Body of pancreas (tissue), 4 donors: ENCODE data around the gene LARP1.
"Not testable (repeated sequence)": the region's sequence is repeated elsewhere in the genome, so short reads cannot be mapped to it uniquely, and the experiment has no call there.

Source experiments
- CTCF ChIP-seq, 7 experiments: fragments of 450-650 bp in 4 of 7; fragments of 200-600 bp in 3 of 7; sonication (generic) in 3 of 7; IDR thresholded peaks; one replicate each; pipeline ENCODE4 v1.5.1; 2016 to 2019; ENCODE audit warnings: antibody characterized with exemption in 7 of 7
- POLR2A ChIP-seq, 3 donors: fragments of 450-650 bp; IDR thresholded peaks; one replicate each; pipeline ENCODE4 v1.6.1; 2016; ENCODE audit warnings: antibody characterized with exemption in 3 of 3, mild to moderate bottlenecking in 2 of 3

DNA sequence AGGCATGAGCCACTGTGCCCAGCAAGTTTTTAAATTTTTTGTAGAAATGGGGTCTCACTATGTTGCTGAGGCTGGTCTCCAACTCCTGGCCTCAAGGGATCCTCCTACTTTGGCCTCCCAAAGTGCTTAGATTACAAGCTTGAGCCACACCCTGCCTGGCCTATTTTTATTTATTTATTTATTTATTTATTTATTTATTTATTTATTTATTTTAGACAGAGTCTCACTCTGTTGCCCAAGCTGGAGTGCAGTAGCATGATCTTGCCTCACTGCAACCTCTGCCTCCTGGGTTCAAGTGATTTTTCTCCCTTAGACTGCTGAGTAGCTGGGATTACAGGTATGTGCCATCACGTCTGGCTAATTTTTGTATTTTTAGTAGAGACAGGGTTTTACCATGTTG is 18.8 kb upstream of the LARP1 start:
- TF ChIP-seq CTCF, POLR2A (IDR thresholded peaks at IDR 0.05): not testable (repeated sequence)
